Hematopoietic multipotent progenitor cell treated with erythropoietin and hydrocortisone succinate and interleukin-3 and kit ligand, for 15 days (in vitro differentiated cells): Measurements from ENCODE around the gene ARSA.

Experiments used
- DNase-seq: peaks from one replicate; pipeline ENCODE4 v3.0.0-alpha.2; 2015; ENCODE audit warnings: low spot score

Gene ARSA

GRCh38 chr22:50579752-50580151, 48.2 kb downstream of the ARSA start:
- DNase-seq: no peak

GRCh38 chr22:50578776-50579310, 49.1 kb downstream of the ARSA start:
- DNase-seq: no peak

GRCh38 chr22:50577987-50578775, 49.8 kb downstream of the ARSA start, which contains the start of gene CPT1B:
CPT1B (minus strand) TSS chr22:50578427; CDS start chr22:50577915, 512 bp downstream.
- DNase-seq: no peak

GRCh38 chr22:50577697-50577986, 50.3 kb downstream of the ARSA start:
- DNase-seq: no peak

- no peak for DNase-seq
These were observed 50.9 kb downstream of the ARSA start for GRCh38 chr22:50576806-50577696.

- no peak for DNase-seq
These were observed 51.9 kb downstream of the ARSA start for GRCh38 chr22:50576070-50576469.

GRCh38 chr22:50575426-50575941, 52.5 kb downstream of the ARSA start:
- DNase-seq: no peak
